Mammary epithelial cell (primary cell): ENCODE results near the gene DAG1.

Experiments used
- EZH2 ChIP-seq: IDR thresholded peaks from 2 replicates; pipeline ENCODE4 v1.6.1; 2012; ENCODE audit warnings: low read length, inconsistent platforms, borderline replicate concordance
- TF ChIP-seq, protein P1 (sequence below), 2 donors: IDR thresholded peaks in 1 of 2; conservative IDR thresholded peaks in 1 of 2; 2 replicates each; pipeline ENCODE4 v1.5.1; 2011 to 2012; ENCODE audit warnings: inconsistent platforms in 2 of 2, low read length in 2 of 2, mild to moderate bottlenecking in 2 of 2, control low read depth in 1 of 2, low read depth in 1 of 2; ENCODE audit not compliant: insufficient read depth in 1 of 2; ENCODE audit errors: extremely low read depth in 1 of 2

DNA sequence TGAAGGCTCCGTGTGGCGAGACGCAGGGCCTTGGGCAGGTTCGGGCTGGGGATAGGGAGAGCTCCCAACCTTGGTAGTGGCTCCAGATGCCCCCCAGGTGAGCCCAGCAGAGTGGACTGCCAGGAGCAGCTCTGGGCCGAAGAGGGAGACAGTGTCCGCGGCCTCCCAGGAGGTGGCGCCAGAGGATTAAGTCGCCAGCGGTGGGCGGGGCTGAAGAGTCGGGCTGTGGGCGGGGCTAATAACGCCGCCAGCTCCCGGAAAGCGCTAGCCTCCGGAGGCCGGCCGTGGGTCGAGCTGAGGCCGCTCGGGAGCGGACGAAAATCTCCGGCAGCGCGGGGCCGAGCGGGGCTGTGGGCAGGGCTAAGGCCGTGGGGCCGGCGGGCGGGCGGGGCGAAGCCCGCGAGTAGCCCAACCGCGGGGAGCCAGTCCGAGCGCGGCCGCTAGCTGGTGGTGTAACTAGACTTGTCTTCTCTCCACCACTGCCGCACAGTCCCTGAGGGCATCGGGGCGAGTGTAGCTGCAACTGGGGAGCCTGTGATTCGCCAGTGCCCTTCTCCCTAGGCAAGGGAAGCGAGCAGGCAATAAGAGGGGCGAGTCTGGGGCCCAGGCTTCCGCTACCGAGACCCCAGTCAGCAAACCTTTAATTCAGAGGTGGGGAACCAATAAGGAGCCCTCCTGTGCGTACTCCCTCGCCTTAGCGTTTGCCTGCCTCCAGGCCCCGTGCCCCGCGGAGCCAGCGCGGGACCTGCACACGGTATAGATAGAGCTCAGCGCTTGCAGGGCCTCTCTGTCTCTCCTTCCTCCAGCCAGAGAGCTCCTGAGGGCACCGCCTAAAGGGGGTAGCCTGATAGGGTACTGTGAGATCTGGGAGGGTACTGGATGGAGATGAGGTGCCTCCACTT, 69.8 kb downstream of the DAG1 start:
- TF ChIP-seq, protein P1, sequence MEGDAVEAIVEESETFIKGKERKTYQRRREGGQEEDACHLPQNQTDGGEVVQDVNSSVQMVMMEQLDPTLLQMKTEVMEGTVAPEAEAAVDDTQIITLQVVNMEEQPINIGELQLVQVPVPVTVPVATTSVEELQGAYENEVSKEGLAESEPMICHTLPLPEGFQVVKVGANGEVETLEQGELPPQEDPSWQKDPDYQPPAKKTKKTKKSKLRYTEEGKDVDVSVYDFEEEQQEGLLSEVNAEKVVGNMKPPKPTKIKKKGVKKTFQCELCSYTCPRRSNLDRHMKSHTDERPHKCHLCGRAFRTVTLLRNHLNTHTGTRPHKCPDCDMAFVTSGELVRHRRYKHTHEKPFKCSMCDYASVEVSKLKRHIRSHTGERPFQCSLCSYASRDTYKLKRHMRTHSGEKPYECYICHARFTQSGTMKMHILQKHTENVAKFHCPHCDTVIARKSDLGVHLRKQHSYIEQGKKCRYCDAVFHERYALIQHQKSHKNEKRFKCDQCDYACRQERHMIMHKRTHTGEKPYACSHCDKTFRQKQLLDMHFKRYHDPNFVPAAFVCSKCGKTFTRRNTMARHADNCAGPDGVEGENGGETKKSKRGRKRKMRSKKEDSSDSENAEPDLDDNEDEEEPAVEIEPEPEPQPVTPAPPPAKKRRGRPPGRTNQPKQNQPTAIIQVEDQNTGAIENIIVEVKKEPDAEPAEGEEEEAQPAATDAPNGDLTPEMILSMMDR (conservative IDR thresholded peaks at IDR 0.05 in 1 of 2, IDR thresholded peaks at IDR 0.05 in 1 of 2; ENCODE audit: extremely low read depth in 1 of 2, insufficient read depth in 1 of 2, low read depth in 1 of 2, low read length in 2 of 2), result peak; percentile 55 to 89
- TF ChIP-seq EZH2, result no peak
